ENCODE measurements around the gene FOXP1.
"Not testable (repeated sequence)": the region's sequence is repeated elsewhere in the genome, so short reads cannot be mapped to it uniquely, and the experiment has no call there.

The FOXP1 gene

DNA sequence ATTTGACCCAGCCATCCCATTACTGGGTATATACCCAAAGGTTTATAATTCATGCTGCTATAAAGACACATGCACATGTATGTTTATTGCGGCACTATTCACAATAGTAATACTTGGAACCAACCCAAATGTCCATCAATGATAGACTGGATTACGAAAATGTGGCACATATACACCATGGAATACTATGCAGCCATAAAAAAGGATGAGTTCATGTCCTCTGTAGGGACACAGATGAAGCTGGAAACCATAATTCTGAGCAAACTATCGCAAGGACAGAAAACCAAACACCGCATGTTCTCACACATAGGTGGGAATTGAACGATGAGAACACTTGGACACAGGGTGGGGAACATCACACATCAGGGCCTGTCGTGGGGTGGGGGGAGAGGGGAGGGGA is 568.9 kb downstream of the FOXP1 start:
- not testable (repeated sequence) for H3K9me3 Mint-ChIP-seq; H3K27me3 Mint-ChIP-seq (ENCODE audit: low read depth); H3K4me3 Mint-ChIP-seq; H3K27ac Mint-ChIP-seq
- Mint-ChIP-seq H3K4me1 (ENCODE audit: low read depth) (peaks cover 20% of the 10 kb centered on the region), H3K36me3 (ENCODE audit: low read depth) (peaks cover 30% of the 10 kb centered on the region)

DNA sequence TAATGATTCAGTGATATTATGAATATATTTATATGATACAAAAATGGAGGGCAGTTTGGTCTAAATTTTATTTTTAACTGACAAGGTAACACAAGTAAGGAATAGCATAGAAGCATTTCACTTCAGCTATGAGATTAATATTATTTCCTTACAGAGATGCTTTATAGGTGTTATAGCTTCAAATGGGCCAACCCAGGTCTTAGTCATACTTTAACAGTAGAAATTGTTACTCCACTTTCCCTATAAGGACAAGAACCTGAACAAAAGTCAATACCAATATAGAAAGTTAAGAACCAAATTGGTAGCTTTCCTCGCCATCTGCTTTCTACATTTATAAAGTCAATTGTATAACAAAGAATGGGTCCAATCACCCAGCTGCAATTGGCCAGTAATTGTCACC is 570.6 kb downstream of the FOXP1 start:
- H3K4me3 Mint-ChIP-seq: no peak overlapping the region
- H3K4me1 Mint-ChIP-seq (ENCODE audit: low read depth): peaks cover 27% of the 10 kb centered on the region
- H3K27ac Mint-ChIP-seq: no peak overlapping the region
- peaks cover 33% of the 10 kb centered on the region for H3K36me3 Mint-ChIP-seq (ENCODE audit: low read depth)
- H3K27me3 Mint-ChIP-seq (ENCODE audit: low read depth): peaks cover 2% of the 10 kb centered on the region
- no peaks in the 10 kb centered on the region for H3K9me3 Mint-ChIP-seq

DNA sequence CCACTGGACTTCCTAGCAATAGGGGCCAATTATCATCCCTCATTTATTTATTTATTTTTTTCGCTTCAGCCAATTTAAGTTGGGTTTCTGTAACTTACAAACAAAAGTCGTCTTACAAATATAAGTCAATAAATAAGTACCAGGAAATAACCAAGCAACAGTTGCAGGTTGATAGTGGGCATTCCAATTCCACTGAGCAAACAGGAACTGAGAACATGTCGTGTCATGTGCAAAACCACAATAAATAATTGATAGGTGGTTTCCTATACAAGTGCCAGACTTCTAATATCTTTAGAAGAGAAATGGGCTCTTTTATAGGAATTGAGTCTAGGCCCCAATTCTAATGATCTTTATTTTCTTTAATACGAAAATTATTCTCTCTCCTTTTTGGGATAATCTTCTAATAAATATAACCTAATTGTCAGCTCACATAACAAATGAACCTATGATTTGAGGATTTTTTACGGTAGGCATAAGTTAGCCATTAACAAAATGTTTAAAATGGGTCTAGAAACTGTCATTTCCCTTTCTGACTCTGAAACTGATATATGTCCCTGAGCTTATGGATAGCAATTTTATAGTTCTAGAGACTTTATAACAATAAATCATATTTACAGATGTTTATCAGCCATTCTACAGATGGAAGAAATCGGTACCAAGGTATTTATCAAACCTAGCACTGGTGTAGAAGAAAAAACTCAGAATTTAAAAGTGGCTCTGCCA is 571.8 kb downstream of the FOXP1 start:
- peaks cover 2% of the 10 kb centered on the region for H3K27me3 Mint-ChIP-seq (ENCODE audit: low read depth)
- peak overlapping the region; percentile 95 for H3K27ac Mint-ChIP-seq
- peak overlapping the region; percentile 63 for H3K4me3 Mint-ChIP-seq
- no peaks in the 10 kb centered on the region for H3K9me3 Mint-ChIP-seq
- H3K36me3 Mint-ChIP-seq (ENCODE audit: low read depth): peaks cover 36% of the 10 kb centered on the region
- peaks cover 31% of the 10 kb centered on the region for H3K4me1 Mint-ChIP-seq (ENCODE audit: low read depth)

DNA sequence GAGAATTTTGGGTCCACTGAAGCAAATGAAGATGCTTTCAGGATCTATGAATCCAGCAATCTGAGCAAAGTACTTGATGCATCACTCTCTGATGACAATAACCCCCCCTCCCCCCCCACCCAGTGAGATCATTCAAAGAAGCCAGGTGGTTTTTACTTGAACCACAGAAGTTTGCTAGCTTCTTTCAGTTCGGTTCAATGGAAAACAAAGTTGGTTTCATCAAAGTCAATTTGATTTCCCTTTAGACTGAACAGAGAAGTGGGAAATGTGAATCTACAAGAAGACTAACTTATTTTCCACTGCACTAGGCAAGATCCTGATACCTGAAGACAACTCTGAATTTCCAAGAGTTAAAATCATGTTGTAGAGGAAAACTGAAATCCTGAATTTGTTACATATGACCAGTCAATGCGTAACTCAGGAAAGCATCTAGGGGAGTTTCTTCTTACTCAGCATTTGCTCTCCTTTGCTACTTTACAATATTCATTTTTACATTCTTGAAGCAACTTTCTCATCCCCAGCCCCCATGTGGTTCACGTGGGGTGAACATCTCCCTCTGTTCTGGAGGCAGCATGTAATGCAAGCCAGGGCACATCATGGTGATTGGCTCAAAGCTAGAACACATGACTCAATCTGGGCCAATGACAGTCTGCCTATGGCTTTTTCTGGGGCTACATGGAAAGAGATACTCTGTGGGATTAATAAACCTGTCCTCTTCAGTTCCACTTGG is 572.6 kb downstream of the FOXP1 start:
- H3K27me3 Mint-ChIP-seq (ENCODE audit: low read depth): peaks cover 2% of the 10 kb centered on the region
- peak overlapping the region; percentile 63 for H3K4me3 Mint-ChIP-seq
- peaks cover 31% of the 10 kb centered on the region for H3K4me1 Mint-ChIP-seq (ENCODE audit: low read depth)
- H3K36me3 Mint-ChIP-seq (ENCODE audit: low read depth): peaks cover 35% of the 10 kb centered on the region
- no peaks in the 10 kb centered on the region for H3K9me3 Mint-ChIP-seq
- H3K27ac Mint-ChIP-seq: peak overlapping the region; percentile 95

DNA sequence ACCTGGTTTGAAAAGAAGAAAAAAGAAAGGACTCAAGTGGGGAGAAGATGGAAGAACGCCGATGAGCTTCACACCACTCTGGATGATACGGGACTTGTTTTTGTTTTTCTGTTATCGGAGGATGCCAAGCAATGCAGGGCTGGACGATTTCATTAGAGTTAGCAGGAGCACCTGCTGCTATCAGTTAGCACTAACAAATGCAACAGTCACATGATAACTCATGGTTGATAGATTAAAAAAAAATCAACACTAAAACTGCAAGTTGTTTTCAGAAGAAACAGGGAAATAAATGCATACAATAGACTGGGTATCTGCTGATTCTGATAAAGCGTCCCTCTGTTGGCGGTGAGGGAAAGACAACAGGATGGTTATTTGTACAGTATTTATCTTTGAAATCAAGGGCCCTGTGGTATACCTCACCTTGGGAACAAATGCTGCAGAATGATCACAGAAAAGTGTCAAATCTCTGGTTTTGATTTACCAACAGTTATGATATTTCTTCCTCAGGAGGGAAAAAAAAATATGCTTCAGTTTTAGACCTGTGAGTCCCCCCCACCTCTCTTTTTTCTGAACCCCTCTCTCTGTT is 575.1 kb downstream of the FOXP1 start:
- Mint-ChIP-seq H3K4me3 (peak overlapping the region; percentile 5), H3K9me3 (no peaks in the 10 kb centered on the region), H3K27me3 (ENCODE audit: low read depth) (peaks cover 2% of the 10 kb centered on the region), H3K4me1 (ENCODE audit: low read depth) (peaks cover 31% of the 10 kb centered on the region), H3K27ac (peak overlapping the region; percentile 1), H3K36me3 (ENCODE audit: low read depth) (peaks cover 14% of the 10 kb centered on the region)

DNA sequence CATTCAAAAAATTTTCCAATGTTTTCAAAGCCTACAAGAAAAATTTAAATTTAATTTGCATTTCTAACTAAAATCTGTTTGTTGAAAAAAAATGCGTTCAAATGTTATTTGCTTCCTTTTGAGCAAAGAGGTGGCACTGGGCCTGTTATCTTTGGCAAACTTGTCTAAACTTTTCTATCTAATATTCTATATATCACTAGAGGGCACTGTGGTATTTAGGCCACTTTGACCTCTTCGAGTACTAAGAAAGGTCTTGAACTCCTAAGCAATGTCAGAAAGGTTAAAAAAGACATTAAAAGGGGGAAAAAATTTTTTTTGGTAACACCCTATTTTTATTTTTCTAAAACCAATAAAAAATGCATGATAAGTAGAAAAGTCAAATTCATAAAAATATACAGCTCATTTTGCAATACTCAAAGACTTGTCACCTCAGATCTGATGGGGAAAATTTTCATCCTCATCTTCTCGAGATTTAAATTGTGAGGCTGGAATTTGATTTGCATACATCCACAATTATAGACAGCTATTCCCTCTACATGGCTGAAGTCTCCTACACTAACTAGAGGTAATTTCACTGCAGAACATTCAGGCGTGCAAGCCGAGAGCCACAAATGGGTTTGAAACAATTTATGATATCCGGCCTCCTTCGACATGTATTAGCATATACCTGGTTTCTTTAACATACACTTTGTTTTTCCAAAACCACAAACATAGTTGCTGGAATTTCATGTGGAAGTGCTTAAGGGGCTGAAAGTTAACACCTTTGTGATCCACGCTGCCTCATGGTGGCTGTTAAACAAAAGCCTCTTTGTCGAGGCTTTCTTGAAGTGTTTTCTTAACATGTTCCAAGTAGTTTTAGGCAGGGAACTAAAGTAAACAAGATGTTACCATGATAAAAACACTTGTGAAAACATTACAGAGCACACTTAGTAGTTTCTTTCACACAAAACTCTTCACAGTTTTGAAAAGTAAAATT is 576.4 kb downstream of the FOXP1 start:
- no peak overlapping the region for H3K27ac Mint-ChIP-seq
- H3K4me3 Mint-ChIP-seq: no peak overlapping the region
- H3K4me1 Mint-ChIP-seq (ENCODE audit: low read depth): peaks cover 33% of the 10 kb centered on the region
- H3K9me3 Mint-ChIP-seq: no peaks in the 10 kb centered on the region
- H3K27me3 Mint-ChIP-seq (ENCODE audit: low read depth): peaks cover 2% of the 10 kb centered on the region
- peaks cover 12% of the 10 kb centered on the region for H3K36me3 Mint-ChIP-seq (ENCODE audit: low read depth)

DNA sequence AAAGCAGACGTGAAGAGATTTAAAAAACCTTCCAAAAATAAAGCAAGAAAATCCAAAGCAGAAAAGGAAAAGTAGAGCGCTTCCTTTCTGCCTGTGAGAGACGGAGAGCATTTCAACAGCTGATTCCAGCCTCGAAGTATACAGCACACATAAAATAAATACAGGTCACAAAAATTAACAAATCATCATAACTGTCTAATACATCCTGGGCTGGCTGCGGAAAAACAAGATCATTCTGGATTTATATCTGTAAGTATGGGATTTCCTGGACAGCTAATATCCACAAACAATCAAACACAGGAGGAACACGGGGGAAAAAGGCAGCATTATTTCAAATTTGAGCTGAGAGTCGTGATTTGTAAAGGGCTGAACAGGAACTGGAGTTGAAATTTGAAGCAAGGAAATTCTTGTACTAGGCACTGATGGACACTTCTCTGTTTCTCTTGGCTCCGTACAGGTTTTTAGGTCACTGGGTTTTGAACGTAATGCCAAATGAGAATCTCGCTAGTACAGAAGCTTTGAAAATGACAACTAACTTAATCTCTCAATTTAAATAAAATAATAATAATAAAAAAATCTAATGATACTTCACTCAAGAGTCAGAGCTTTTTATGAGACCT is 577.7 kb downstream of the FOXP1 start:
- Mint-ChIP-seq H3K4me3 (no peak overlapping the region), H3K36me3 (ENCODE audit: low read depth) (peaks cover 10% of the 10 kb centered on the region), H3K4me1 (ENCODE audit: low read depth) (peaks cover 22% of the 10 kb centered on the region), H3K27ac (no peak overlapping the region), H3K9me3 (no peaks in the 10 kb centered on the region), H3K27me3 (ENCODE audit: low read depth) (peaks cover 2% of the 10 kb centered on the region)

DNA sequence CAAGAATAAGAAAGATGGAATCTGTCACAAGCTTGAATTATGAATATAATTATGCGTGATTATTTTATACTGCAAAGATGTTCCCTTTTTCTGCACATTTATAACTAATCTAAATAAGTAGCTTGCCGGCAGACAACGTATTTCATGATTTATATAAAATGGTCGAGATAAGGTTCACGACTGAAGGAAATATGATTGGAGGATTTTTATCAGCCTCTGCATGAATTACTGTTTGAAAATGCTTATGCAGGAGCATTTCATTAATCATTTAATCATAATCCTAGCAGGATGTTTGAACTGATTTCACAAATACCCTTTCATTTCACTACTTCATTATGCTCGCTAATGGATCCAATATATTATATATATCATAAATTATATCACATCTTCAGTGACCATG is 580.0 kb downstream of the FOXP1 start:
- Mint-ChIP-seq H3K27me3 (ENCODE audit: low read depth) (peaks cover 2% of the 10 kb centered on the region), H3K4me3 (no peak overlapping the region), H3K4me1 (ENCODE audit: low read depth) (peaks cover 11% of the 10 kb centered on the region), H3K27ac (no peak overlapping the region), H3K36me3 (ENCODE audit: low read depth) (peaks cover 14% of the 10 kb centered on the region), H3K9me3 (no peaks in the 10 kb centered on the region)

DNA sequence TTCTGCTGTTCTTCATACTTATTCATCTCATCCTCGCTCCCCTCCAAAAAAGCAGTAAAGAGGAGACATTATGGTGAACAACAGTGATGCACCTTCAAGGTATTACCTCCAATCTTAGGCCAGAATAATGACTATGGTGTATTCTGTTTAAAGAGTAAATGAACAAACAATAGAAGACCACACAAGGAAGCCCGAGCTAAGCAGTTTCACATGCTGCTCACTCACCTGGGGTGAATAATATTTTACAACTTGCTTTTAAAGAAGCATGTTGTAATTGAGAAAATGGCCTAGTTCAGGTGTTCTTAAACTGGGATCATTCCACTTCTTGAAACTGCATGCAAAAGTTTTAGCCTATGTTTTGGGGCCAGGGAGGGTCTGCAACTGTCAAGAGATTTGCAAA is 581.2 kb downstream of the FOXP1 start:
- Mint-ChIP-seq H3K9me3 (no peaks in the 10 kb centered on the region), H3K36me3 (ENCODE audit: low read depth) (peaks cover 10% of the 10 kb centered on the region), H3K27ac (no peak overlapping the region), H3K4me1 (ENCODE audit: low read depth) (peaks cover 3% of the 10 kb centered on the region), H3K4me3 (no peak overlapping the region), H3K27me3 (ENCODE audit: low read depth) (no peaks in the 10 kb centered on the region)

DNA sequence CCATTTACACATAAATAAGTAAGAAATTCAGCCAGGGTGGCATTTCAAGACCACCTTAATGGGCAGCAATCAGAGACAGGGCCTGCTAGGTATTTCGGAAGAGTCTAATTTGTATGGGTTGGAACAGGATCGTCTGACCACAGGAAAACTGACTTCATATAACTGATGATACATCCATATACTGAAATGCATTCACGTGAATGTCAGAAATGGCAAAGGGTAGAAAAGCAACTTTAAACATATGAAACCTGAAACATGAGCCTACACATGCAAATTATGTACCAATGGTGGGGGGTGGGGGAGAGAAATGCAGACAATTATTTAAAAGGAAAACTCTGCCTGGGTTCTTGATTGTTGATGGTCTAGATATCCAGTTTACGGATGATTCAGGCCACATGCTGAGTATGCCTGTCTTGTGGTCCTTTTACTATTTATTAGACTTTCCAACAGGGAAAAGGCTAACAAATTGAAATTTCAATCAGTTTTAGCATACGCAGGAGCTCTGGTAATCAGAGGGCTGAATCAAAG is 582.2 kb downstream of the FOXP1 start:
- H3K9me3 Mint-ChIP-seq: no peaks in the 10 kb centered on the region
- H3K4me3 Mint-ChIP-seq: no peak overlapping the region
- peaks cover 19% of the 10 kb centered on the region for H3K36me3 Mint-ChIP-seq (ENCODE audit: low read depth)
- peaks cover 3% of the 10 kb centered on the region for H3K4me1 Mint-ChIP-seq (ENCODE audit: low read depth)
- H3K27me3 Mint-ChIP-seq (ENCODE audit: low read depth): no peaks in the 10 kb centered on the region
- H3K27ac Mint-ChIP-seq: no peak overlapping the region

DNA sequence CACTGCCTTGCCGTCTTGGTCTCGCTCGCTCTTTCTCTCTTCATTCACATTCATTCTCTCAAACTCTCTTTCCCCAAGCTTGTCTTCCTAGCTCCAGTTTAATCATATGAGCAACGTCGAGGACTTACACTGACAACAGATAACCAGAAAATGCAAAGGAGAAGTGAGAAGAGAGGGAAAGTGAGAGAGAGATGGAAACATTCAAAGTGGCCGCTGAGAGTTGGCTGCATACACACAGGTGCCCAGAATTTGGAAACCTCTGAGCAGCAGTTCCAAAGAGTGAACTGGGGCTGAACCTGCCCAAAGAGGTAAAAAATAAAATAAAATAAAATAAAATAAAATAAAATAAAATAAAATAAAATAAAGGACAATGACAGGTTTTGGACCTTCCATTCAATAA is 583.0 kb downstream of the FOXP1 start:
- Mint-ChIP-seq H3K27ac (no peak overlapping the region), H3K4me1 (ENCODE audit: low read depth) (peaks cover 3% of the 10 kb centered on the region), H3K27me3 (ENCODE audit: low read depth) (no peaks in the 10 kb centered on the region), H3K9me3 (no peaks in the 10 kb centered on the region), H3K4me3 (no peak overlapping the region), H3K36me3 (ENCODE audit: low read depth) (peaks cover 20% of the 10 kb centered on the region)

DNA sequence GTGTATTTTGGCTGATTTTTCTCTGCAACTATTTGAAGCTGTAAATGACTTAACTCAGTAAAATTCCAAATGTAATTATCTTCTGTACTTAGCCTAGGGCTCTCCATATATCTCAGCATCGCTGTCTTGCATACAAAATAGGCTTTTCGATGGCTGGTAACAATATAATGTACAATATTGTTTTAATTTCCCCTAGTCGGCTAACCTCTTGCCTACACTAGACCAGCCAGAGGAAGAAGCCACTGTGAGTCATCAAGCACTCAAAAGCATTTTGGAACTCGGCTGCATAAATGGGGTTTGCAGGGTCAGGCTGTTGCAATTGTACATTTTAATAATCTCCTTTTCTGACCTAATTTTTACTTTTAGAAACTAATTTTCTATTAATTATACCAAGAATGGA is 583.8 kb downstream of the FOXP1 start:
- peaks cover 20% of the 10 kb centered on the region for H3K36me3 Mint-ChIP-seq (ENCODE audit: low read depth)
- no peaks in the 10 kb centered on the region for H3K9me3 Mint-ChIP-seq
- peaks cover 3% of the 10 kb centered on the region for H3K4me1 Mint-ChIP-seq (ENCODE audit: low read depth)
- no peaks in the 10 kb centered on the region for H3K27me3 Mint-ChIP-seq (ENCODE audit: low read depth)
- no peak overlapping the region for H3K4me3 Mint-ChIP-seq
- H3K27ac Mint-ChIP-seq: no peak overlapping the region

DNA sequence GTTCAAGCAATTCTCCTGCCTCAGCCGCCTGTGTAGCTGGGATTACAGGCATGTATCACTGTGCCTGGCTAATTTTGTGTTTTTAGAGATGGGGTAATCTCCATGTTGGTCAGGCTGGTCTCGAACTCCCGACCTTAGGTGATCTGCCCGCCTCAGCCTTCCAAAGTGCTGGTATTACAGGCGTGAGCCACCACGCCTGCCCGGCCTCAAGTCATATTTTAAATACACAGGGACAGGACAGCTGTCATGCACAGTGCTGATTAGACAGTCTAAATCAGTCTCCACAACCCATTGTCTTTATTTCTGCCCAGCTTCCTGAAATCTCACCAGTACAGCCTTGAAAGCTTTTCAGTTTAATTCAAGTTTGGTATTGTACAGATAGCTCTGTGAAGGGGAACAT is 587.4 kb downstream of the FOXP1 start:
- H3K4me3 Mint-ChIP-seq: no peak overlapping the region
- no peaks in the 10 kb centered on the region for H3K9me3 Mint-ChIP-seq
- H3K36me3 Mint-ChIP-seq (ENCODE audit: low read depth): peaks cover 22% of the 10 kb centered on the region
- no peaks in the 10 kb centered on the region for H3K27me3 Mint-ChIP-seq (ENCODE audit: low read depth)
- H3K4me1 Mint-ChIP-seq (ENCODE audit: low read depth): peaks cover 2% of the 10 kb centered on the region
- H3K27ac Mint-ChIP-seq: no peak overlapping the region

DNA sequence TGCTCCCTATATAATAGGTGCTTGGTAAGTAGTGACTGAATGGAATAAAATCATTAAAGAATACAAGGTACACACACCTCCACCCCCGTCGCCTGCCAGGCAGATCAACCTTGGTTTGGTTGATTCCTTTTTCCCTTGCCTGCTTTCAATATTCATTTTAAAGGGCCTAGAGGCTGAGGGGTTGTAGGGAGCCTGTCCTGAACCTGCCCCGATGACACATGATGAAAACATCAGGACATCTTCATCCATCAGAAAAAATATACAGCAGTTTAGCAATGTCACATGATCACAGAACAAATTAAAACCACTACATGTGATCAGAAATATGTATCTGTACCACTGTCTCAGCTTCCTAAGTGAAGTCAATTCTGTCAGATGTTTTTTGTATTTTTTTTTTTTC is 588.9 kb downstream of the FOXP1 start:
- no peaks in the 10 kb centered on the region for H3K9me3 Mint-ChIP-seq
- H3K4me3 Mint-ChIP-seq: no peak overlapping the region
- H3K36me3 Mint-ChIP-seq (ENCODE audit: low read depth): peaks cover 27% of the 10 kb centered on the region
- H3K27ac Mint-ChIP-seq: no peak overlapping the region
- H3K27me3 Mint-ChIP-seq (ENCODE audit: low read depth): no peaks in the 10 kb centered on the region
- H3K4me1 Mint-ChIP-seq (ENCODE audit: low read depth): peaks cover 10% of the 10 kb centered on the region
